Testis (tissue), 3 donors: ENCODE measurements around the gene MARS1. TPM values are rescaled to one million over a fixed set of nuclear protein-coding genes. Genes with fewer than 3 reads are reported as not detected.

Experiments used
- DNase-seq: peaks from one replicate; pipeline ENCODE4 v3.0.0-alpha.2; 2019
- H3K27ac ChIP-seq, 2 donors: fragments of 200-600 bp; sonication (generic); one replicate each; pipeline ENCODE4 v1.5.1; 2019
- H3K27me3 ChIP-seq: fragments of 200-600 bp; sonication (generic); one replicate; pipeline ENCODE4 v1.5.1; 2019
- H3K36me3 ChIP-seq: fragments of 200-600 bp; sonication (generic); one replicate; pipeline ENCODE4 v1.5.1; 2017; ENCODE audit warnings: low read depth; ENCODE audit errors: missing control alignments
- H3K4me1 ChIP-seq: fragments of 200-600 bp; sonication (generic); one replicate; pipeline ENCODE4 v1.5.1; 2019
- H3K4me3 ChIP-seq, 2 donors: fragments of 200-600 bp; sonication (generic); one replicate each; pipeline ENCODE4 v1.5.1; 2017 to 2019
- H3K9me3 ChIP-seq: fragments of 200-600 bp; sonication (generic); one replicate; pipeline ENCODE4 v1.5.1; 2017
- CTCF ChIP-seq, 3 experiments: fragments of 450-650 bp in 2 of 3; fragments of 200-600 bp in 1 of 3; sonication (generic) in 1 of 3; IDR thresholded peaks; one replicate each; pipeline ENCODE4 v1.5.1; 2016 to 2019; ENCODE audit warnings: antibody characterized with exemption in 3 of 3, mild to moderate bottlenecking in 2 of 3, moderate library complexity in 1 of 3
- POLR2A ChIP-seq: fragments of 450-650 bp; IDR thresholded peaks from one replicate; pipeline ENCODE4 v1.6.1; 2017; ENCODE audit warnings: antibody characterized with exemption, mild to moderate bottlenecking, moderate library complexity
- WGBS, 2 donors: methylation state at CpG; one replicate each; pipeline ENCODE4 v1.1.5; 2018; 5-methylcytosine and 5-hydroxymethylcytosine counted together
- intact Hi-C: fragments of 100-400 bp; cut with DNase I; formaldehyde crosslinking; loops from one replicate; pipeline ENCODE4 v1.15.1; 2023; ENCODE audit warnings: low total_unique reads
- polyA plus RNA-seq: library from polyadenylated mRNA; stranded (reverse); fragments of 350-450 nt; fragmentation: Illumina TruSeq; extraction: RNeasy Lipid Tissue Mini Kit (QIAGEN cat#74804); gene quantifications from one replicate; pipeline ENCODE4 v1.2.3, GENCODE V29; 2014; ENCODE audit warnings: low read depth, low replicate concordance; ENCODE audit not compliant: insufficient read depth
- total RNA-seq, 2 donors: library from RNA; depleted of rRNA; stranded (reverse); fragments of >200 nt; gene quantifications; one replicate each; pipeline ENCODE4 v1.2.3, GENCODE V29; 2016

The MARS1 gene
- total and polyA plus RNA-seq, 3 donors from 2014 or later: 90.6 to 144 (median 105) TPM

DNA sequence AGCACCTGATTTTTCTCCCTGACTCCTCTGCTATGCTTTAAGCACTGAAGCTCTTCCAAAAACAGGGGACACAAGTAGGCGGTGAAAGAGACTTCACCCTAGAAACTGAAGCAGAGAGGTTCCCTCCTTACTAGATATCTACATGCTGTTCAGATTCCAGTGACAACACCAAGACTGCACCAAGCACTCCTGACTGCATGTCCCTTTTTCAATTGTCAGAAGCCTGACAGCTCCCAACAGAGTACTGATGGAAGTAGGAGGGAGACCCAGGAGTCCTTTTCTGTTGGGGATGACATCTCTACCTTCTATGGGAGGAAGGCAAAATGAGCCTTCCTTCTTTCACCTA, 48.7 kb downstream of the MARS1 start:
- H3K4me1 ChIP-seq: no peaks in the 10 kb centered on the region
- no peak for DNase-seq
- H3K4me3 ChIP-seq: no peak overlapping the region
- no peaks in the 10 kb centered on the region for H3K27me3 ChIP-seq
- intact Hi-C loops: no loop called here
- WGBS, 2 donors: 97 to 100% methylated on average over 1 of the region's 1 CpG
- no peak overlapping the region for H3K27ac ChIP-seq
- TF ChIP-seq CTCF (IDR thresholded peaks at IDR 0.05): no peak
- no peak for TF ChIP-seq POLR2A
- H3K36me3 ChIP-seq: no peaks in the 10 kb centered on the region
- no peaks in the 10 kb centered on the region for H3K9me3 ChIP-seq

GRCh38 chr12:57539134-57539768, 51.4 kb downstream of the MARS1 start:
- Histone ChIP-seq H3K4me3 (no peak overlapping the region), H3K4me1 (no peaks in the 10 kb centered on the region), H3K27me3 (no peaks in the 10 kb centered on the region), H3K36me3 (no peaks in the 10 kb centered on the region), H3K9me3 (no peaks in the 10 kb centered on the region), H3K27ac (no peak overlapping the region)
- intact Hi-C loops: no loop called here
- no peak for DNase-seq
- WGBS, 2 donors: 81 to 89% methylated on average over 5 of the region's 5 CpGs
- TF ChIP-seq CTCF (IDR thresholded peaks at IDR 0.05) (no peak), POLR2A (no peak)

DNA sequence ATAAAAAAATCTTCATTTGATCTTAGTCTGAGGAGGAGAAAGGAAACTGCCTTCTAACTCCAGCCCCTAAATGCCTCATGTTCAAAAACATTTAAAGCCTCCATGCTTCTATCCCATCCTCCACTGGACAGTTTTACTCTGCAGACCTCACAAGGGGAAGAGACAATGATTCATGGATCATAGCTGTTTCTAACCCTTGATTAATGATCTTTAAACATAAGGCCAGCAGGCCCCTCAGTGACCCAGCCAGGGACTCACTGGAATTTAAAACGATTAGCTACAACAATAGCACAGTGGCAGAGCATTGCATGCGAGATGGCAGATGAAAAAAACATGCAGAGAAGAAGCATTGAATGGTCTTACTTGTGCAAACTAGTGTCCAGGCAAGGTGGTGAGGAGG, 53.1 kb downstream of the MARS1 start:
- TF ChIP-seq POLR2A (no peak), CTCF (IDR thresholded peaks at IDR 0.05) (no peak)
- H3K27me3 ChIP-seq: no peaks in the 10 kb centered on the region
- 44 to 46% methylated on average over 2 of the region's 2 CpGs for WGBS, 2 donors
- no peaks in the 10 kb centered on the region for H3K9me3 ChIP-seq
- no peak overlapping the region for H3K4me3 ChIP-seq
- no peak for DNase-seq
- intact Hi-C loops: no loop called here
- no peak overlapping the region for H3K27ac ChIP-seq
- peaks cover 4% of the 10 kb centered on the region for H3K4me1 ChIP-seq
- H3K36me3 ChIP-seq: no peaks in the 10 kb centered on the region

- Histone ChIP-seq H3K27me3 (no peaks in the 10 kb centered on the region), H3K4me1 (peaks cover 9% of the 10 kb centered on the region), H3K36me3 (no peaks in the 10 kb centered on the region), H3K9me3 (no peaks in the 10 kb centered on the region), H3K4me3 (no peak overlapping the region), H3K27ac (no peak overlapping the region)
- intact Hi-C loops: no loop called here
- TF ChIP-seq POLR2A (no peak), CTCF (IDR thresholded peaks at IDR 0.05) (no peak)
- WGBS, 2 donors: 79 to 83% methylated on average over 2 of the region's 2 CpGs
- DNase-seq: no peak
Observed at GRCh38 chr12:57541717-57542116, 53.8 kb downstream of the MARS1 start.

DNA sequence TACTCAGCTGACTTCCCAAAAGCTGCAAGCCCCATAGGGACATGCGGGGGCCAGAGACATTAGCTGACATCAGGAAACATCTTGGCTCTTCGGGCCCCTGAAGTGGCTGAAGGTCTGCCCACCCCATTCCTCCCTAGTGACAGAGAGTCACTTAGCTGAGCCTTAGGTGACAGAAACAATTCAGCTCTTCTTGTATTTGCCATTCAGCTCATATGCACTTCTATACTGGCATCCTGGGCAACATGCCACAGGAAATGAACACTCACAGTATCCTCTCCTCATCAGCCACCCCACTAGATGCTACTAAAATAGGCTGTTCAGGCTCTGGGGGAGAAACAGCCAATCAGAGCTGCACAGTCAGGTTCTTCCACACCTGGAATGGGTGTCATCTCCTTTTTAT, 55.7 kb downstream of the MARS1 start:
- H3K36me3 ChIP-seq: no peaks in the 10 kb centered on the region
- no peak overlapping the region for H3K27ac ChIP-seq
- intact Hi-C loops: no loop called here
- DNase-seq: no peak
- no peak for TF ChIP-seq POLR2A
- no peak for TF ChIP-seq CTCF (IDR thresholded peaks at IDR 0.05)
- 89 to 100% methylated on average over 2 of the region's 2 CpGs for WGBS, 2 donors
- H3K4me3 ChIP-seq: no peak overlapping the region
- H3K9me3 ChIP-seq: no peaks in the 10 kb centered on the region
- H3K27me3 ChIP-seq: no peaks in the 10 kb centered on the region
- H3K4me1 ChIP-seq: peaks cover 9% of the 10 kb centered on the region
